HuH-7 (cell line): Measurements from ENCODE around the gene CRIM1.

Source experiments
- DNase-seq: peaks from one replicate; pipeline ENCODE4 v3.0.0; 2011; ENCODE audit warnings: low spot score

The CRIM1 gene

DNA sequence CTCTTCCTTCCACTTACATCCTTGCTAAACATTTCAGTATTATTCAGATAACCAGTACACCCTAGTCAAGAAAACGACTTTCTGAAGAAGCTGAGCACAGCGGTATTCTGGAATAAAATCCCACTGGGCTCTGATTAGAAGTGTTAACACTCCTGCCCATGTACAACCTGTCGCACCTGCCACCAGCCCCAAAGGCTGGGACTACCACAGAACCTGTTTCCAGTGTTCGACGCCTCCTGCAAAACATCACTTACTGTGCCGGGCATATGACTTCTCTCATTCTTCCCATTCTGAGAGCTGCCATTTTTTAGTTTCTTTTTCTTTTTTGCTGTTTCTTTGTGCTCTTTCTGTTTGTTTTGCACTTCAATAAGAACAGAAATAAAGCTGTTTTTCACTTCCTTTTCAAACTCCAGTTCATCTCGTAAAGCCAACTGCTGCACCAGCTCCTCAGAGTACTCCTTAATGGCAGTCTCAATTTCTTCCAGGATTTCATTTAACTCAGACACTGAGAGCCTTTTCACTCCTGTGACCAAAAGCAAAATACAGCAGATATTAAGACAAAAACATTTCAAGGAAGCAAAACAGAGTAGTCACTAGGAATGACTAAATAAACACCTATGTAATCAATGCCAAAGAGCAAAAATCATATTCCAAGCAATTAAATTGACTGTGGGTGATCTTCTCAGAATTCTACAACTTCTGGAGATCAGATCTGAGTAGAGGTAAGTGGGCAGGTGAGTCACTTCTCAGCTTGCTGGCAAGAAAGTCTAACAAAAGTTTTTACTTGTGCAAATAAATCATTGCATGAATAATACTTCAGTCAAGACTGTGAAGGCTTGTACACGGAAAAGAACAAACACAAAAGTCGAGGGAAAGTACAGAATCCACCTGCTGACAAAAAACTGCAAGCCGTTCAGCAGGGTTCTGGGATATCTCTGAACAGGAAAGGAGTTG is 223.0 kb downstream of the CRIM1 start:
- DNase-seq, result no peak

- no peak for DNase-seq
Measured at GRCh38 chr2:36579297-36579664, 223.7 kb downstream of the CRIM1 start.

GRCh38 chr2:36582538-36582937 is 227.0 kb downstream of the CRIM1 start:
- no peak for DNase-seq

- no peak for DNase-seq
Measured at GRCh38 chr2:36582951-36583350, 227.4 kb downstream of the CRIM1 start.

DNA sequence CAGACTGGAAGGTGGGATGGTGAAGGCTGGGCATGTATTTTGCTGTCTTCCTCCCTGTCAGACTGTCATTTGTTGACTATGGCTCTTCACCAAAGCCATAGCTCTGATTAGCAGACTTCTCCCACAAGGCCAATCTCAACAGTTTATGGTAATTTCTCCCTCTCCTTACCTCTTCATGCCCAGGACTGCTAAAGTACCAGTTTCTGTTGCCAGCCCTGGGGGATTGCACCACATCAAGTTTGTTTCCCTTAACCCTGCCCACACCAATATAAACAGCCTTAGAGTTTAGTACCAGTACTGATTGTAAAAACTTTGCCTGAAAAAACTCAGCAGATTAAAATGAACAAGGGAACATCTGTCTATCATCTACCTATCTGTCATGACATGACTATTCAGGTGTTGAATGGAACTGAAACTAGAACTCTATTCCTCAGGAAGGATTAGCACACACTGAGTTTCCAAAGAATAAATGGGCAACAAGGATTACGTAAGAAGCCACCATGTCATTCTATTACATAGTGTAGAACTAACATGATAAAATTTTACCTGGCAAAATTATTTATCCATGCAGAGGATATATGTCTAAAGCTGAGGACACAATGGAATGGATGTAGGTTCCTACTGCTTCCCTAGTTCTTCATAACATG is 228.7 kb downstream of the CRIM1 start:
- DNase-seq, result no peak

DNA sequence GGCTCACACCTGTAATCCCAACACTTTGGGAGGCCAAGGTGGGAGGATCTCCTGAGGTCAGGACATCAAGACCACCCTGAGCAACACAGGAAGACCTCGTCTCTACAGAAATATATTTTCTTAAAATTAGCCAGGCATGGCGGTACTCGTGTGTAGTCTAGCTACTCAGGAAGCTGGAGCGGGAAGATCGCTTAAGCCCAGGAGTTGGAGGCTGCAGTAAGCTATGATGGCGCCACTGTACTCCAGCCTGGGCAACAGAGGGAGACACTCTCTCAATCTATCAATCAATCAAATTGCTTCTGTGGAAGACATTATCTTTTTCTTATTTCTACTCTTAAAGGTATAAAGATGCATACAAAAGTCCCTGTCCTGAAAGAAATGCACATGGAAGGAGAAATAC is 231.1 kb downstream of the CRIM1 start:
- no peak for DNase-seq

- no peak for DNase-seq
Measured at GRCh38 chr2:36587101-36587500, 231.5 kb downstream of the CRIM1 start.

DNA sequence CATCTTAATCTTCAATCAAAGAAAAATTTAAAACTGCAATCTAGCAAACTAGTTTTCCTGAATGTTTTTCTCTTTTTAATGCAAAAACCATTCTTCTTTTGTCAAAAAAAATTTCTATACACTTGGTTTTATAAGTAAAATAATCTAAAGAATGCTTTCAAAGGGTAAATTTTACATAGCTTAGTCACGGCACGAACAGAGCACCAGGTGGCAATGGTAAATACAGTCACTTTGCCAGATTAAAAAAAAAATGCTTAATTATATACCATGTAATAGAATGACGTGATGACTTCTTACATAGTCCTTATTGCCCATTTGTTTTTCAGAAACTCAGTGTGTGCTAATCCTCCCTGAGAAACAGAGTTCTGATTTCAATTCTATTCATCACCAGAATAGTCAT is 232.0 kb downstream of the CRIM1 start:
- DNase-seq, result no peak

- no peak for DNase-seq
Measured at GRCh38 chr2:36589230-36589630, 233.7 kb downstream of the CRIM1 start.

- peak; percentile 10 for DNase-seq
Measured at GRCh38 chr2:36594849-36595248, 239.3 kb downstream of the CRIM1 start.

GRCh38 chr2:36596397-36596796 is 240.8 kb downstream of the CRIM1 start:
- no peak for DNase-seq

GRCh38 chr2:36597003-36597531 is 241.5 kb downstream of the CRIM1 start:
- DNase-seq, result no peak

DNA sequence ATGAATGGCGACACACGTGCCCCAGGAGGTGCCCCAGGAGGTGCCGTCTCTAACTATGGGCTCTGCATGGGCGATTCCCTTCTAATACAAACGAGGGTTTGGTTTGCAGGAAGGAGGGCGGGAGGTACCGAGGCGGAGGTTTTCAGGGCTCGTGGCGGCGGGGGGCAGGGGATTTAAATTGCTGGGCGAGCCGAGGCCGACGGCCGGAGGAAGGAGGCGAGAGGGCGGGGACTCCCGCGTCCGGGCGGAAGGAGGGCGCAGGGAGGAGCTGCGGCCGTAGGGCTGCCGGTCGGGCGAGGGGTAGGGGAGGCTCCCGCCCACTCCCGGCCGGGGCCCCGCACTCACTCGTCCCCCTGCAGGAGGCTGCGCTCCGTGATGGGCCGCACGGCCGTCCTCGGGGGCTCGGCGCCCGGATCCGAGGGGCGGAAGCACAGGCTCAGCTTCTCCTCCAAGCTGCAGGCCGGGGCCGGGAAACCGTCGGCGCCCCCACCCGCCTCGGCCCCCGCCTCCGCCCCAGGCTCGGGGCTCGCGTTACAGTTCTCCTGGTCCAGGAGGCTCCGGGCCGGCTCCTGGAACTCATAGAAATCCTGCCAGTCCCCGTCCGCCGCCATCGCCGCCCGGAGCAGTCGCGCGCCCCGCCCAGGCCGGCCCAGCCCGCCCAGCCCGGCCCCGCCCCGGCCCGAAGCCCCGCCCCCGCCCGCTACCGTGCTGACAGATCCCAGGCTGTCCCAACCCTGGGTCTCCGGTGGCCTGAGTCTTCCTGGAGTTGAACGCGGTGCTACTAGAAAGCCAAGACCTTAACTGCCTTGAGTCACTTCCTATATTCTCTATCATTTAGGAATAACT is 242.2 kb downstream of the CRIM1 start, which contains the start of gene FEZ2:
Gene FEZ2 (minus strand): TSS at position 637 of the 846 bp plus-strand sequence. CDS start 26 bp downstream, at position 611.
- peak; percentile 71 for DNase-seq
